ENCODE measurements around the gene HPN.

HPN gene

DNA sequence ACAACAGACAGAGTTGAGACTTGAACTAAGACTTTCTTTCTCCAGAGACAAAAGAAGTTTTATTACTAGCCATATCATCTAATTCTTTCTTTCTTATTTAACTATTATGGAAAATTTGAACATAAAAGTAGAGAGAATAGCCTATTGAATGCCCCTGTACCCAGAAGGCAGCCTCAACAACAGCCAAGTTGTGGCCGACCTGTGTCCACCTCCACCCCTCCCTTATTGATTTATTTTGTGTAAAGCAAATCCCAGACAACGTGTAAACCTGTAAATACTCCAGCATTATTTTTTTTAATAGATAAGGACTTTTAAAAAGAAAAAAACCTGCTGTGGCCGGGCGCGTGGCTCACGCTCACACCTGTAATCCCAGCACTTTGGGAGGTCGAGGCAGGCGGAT, 48.0 kb downstream of the HPN start:
- H3K9ac ChIP-seq (ENCODE audit: low read length), result no peak overlapping the region
- no peaks in the 10 kb centered on the region for H3K9me3 ChIP-seq (ENCODE audit: control insufficient read depth, insufficient read depth, low read depth, low read length)
- H3K4me3 ChIP-seq (ENCODE audit: low read depth, low read length), result no peak overlapping the region
- H3K36me3 ChIP-seq (ENCODE audit: control insufficient read depth, insufficient read depth, low read length), result no peaks in the 10 kb centered on the region
- H3K27ac ChIP-seq (ENCODE audit: low read depth, low read length), result no peak overlapping the region
- H3K4me1 ChIP-seq (ENCODE audit: control insufficient read depth, insufficient read depth, low read length), result peaks cover 25% of the 10 kb centered on the region
- H3K27me3 ChIP-seq (ENCODE audit: control insufficient read depth, insufficient read depth, low read length), result no peaks in the 10 kb centered on the region

GRCh38 chr19:35090160-35090505, 48.6 kb downstream of the HPN start:
- Histone ChIP-seq H3K27me3 (ENCODE audit: control insufficient read depth, insufficient read depth, low read length) (no peaks in the 10 kb centered on the region), H3K9ac (ENCODE audit: low read length) (peak overlapping the region; percentile 25), H3K27ac (ENCODE audit: low read depth, low read length) (no peak overlapping the region)

GRCh38 chr19:35090506-35091214, 49.1 kb downstream of the HPN start:
- Histone ChIP-seq H3K27ac (ENCODE audit: low read depth, low read length) (no peak overlapping the region), H3K4me3 (ENCODE audit: low read depth, low read length) (peak overlapping the region; percentile 43; the same call in 1 of the 2 replicates), H3K4me1 (ENCODE audit: control insufficient read depth, insufficient read depth, low read length) (peaks cover 24% of the 10 kb centered on the region), H3K27me3 (ENCODE audit: control insufficient read depth, insufficient read depth, low read length) (no peaks in the 10 kb centered on the region), H3K9ac (ENCODE audit: low read length) (peak overlapping the region; percentile 61), H3K9me3 (ENCODE audit: control insufficient read depth, insufficient read depth, low read depth, low read length) (no peaks in the 10 kb centered on the region), H3K36me3 (ENCODE audit: control insufficient read depth, insufficient read depth, low read length) (no peaks in the 10 kb centered on the region)

More at GRCh38 chr19:35090160-35090505, 48.6 kb downstream of the HPN start:
- H3K4me3 ChIP-seq (ENCODE audit: low read depth, low read length), result no peak overlapping the region
- H3K4me1 ChIP-seq (ENCODE audit: control insufficient read depth, insufficient read depth, low read length), result peaks cover 24% of the 10 kb centered on the region
- no peaks in the 10 kb centered on the region for H3K36me3 ChIP-seq (ENCODE audit: control insufficient read depth, insufficient read depth, low read length)
- H3K9me3 ChIP-seq (ENCODE audit: control insufficient read depth, insufficient read depth, low read depth, low read length), result no peaks in the 10 kb centered on the region

DNA sequence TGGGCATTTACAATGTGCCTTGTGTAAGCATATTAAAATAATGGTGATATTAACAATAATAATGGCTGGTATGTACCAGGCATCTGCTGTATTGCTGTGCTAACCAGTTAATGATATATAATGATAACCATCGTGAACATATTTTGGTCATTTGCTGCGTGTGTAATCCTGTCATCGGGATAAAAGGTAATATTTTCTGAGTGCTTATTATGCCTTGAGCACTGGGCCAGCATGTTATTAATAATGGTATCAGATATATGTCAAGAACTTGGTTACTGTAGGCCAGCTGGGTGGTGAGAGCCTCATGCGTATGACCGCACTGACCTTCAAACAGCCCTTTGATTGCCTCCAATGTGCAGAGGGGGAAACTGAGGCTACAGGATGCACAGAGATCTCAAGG, 51.9 kb downstream of the HPN start:
- Histone ChIP-seq H3K9ac (ENCODE audit: low read length) (no peak overlapping the region), H3K27me3 (ENCODE audit: control insufficient read depth, insufficient read depth, low read length) (no peaks in the 10 kb centered on the region), H3K27ac (ENCODE audit: low read depth, low read length) (no peak overlapping the region), H3K4me1 (ENCODE audit: control insufficient read depth, insufficient read depth, low read length) (peaks cover 23% of the 10 kb centered on the region), H3K9me3 (ENCODE audit: control insufficient read depth, insufficient read depth, low read depth, low read length) (no peaks in the 10 kb centered on the region), H3K36me3 (ENCODE audit: control insufficient read depth, insufficient read depth, low read length) (no peaks in the 10 kb centered on the region), H3K4me3 (ENCODE audit: low read depth, low read length) (no peak overlapping the region)

DNA sequence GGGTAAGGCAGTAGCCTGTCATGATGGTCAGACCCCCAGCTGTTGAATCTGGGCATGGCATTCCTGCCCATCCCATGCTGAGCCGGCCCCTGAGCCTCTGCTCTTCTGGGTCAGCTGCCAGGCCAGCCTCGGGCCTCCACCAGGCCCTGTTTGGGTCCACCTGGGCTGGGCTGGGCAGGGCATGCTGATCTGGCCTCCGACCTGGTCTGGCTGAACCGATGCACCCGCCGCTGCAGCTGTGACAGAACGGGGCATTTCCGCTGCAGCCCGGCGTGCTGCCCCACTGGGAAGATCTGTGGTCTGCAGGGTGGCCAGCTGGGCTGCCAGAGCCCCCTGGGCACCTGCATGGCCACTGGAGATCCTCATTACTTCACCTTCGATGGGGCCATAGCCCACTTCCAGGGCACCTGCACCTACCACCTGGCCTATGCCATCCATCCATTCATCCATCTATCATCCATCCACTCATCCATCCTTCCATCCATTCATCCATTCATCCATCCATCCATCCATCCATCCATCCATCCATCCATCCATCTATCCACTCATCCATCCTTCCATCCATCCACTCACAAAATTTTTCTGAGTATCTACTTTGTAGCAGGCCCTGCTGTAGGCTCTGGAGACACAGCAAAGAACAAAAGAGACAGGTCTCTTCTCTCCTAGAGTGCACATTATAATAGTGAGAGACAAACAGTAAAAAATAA, 52.6 kb downstream of the HPN start:
- Histone ChIP-seq H3K27me3 (ENCODE audit: control insufficient read depth, insufficient read depth, low read length) (no peaks in the 10 kb centered on the region), H3K9ac (ENCODE audit: low read length) (no peak overlapping the region), H3K9me3 (ENCODE audit: control insufficient read depth, insufficient read depth, low read depth, low read length) (no peaks in the 10 kb centered on the region), H3K27ac (ENCODE audit: low read depth, low read length) (no peak overlapping the region), H3K36me3 (ENCODE audit: control insufficient read depth, insufficient read depth, low read length) (no peaks in the 10 kb centered on the region), H3K4me3 (ENCODE audit: low read depth, low read length) (no peak overlapping the region), H3K4me1 (ENCODE audit: control insufficient read depth, insufficient read depth, low read length) (peaks cover 19% of the 10 kb centered on the region)

- H3K9me3 ChIP-seq (ENCODE audit: control insufficient read depth, insufficient read depth, low read depth, low read length), result no peaks in the 10 kb centered on the region
- H3K9ac ChIP-seq (ENCODE audit: low read length), result no peak overlapping the region
- H3K4me3 ChIP-seq (ENCODE audit: low read depth, low read length), result no peak overlapping the region
- no peaks in the 10 kb centered on the region for H3K36me3 ChIP-seq (ENCODE audit: control insufficient read depth, insufficient read depth, low read length)
- peaks cover 15% of the 10 kb centered on the region for H3K4me1 ChIP-seq (ENCODE audit: control insufficient read depth, insufficient read depth, low read length)
- H3K27me3 ChIP-seq (ENCODE audit: control insufficient read depth, insufficient read depth, low read length), result no peaks in the 10 kb centered on the region
- H3K27ac ChIP-seq (ENCODE audit: low read depth, low read length), result no peak overlapping the region
Observed at GRCh38 chr19:35094656-35095055, 53.1 kb downstream of the HPN start.

DNA sequence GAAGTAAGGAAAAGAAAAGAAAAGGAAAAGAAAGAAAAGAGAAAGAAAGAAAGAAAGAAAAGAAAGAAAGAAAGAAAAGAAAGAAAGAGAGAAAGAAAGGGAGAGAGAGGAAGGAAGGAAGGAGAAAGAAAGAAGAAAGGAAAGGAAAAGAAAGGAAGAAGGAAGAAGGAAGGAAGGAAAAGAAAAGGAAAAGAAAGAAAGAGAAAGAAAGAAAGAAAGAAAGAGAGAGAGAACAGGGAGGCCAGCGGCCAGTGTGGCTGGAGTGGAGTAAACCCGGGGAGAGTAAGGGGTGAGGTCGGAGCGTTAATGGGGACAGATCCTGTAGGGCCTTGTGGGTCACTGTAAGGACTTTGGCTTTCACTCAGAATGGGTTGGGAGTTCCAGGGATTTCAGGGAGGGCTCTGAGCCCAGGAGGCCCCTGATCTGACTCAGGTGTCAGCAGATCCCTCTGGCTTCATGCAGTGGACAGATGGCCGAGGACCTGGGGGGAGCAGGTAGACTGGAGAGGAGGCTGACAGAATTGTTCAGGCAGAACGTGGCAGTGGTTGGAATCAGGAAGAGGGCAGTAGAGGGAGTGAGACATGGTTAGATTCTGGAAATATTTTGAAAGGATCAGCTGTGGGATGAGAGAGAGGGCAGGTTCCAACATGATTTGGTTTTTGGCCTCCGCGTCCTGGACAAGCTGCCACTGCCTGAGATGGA, 54.3 kb downstream of the HPN start:
- H3K4me3 ChIP-seq (ENCODE audit: low read depth, low read length), result no peak overlapping the region
- H3K27me3 ChIP-seq (ENCODE audit: control insufficient read depth, insufficient read depth, low read length), result no peaks in the 10 kb centered on the region
- H3K9ac ChIP-seq (ENCODE audit: low read length), result no peak overlapping the region
- no peak overlapping the region for H3K27ac ChIP-seq (ENCODE audit: low read depth, low read length)
- no peaks in the 10 kb centered on the region for H3K36me3 ChIP-seq (ENCODE audit: control insufficient read depth, insufficient read depth, low read length)
- peaks cover 8% of the 10 kb centered on the region for H3K4me1 ChIP-seq (ENCODE audit: control insufficient read depth, insufficient read depth, low read length)
- no peaks in the 10 kb centered on the region for H3K9me3 ChIP-seq (ENCODE audit: control insufficient read depth, insufficient read depth, low read depth, low read length)

GRCh38 chr19:35098413-35099049, 57.0 kb downstream of the HPN start:
- H3K4me1 ChIP-seq (ENCODE audit: control insufficient read depth, insufficient read depth, low read length), result peaks cover 5% of the 10 kb centered on the region; the same call in 1 of the 2 replicates
- H3K4me3 ChIP-seq (ENCODE audit: low read depth, low read length), result no peak overlapping the region
- no peak overlapping the region for H3K9ac ChIP-seq (ENCODE audit: low read length)
- H3K36me3 ChIP-seq (ENCODE audit: control insufficient read depth, insufficient read depth, low read length), result no peaks in the 10 kb centered on the region
- H3K27ac ChIP-seq (ENCODE audit: low read depth, low read length), result no peak overlapping the region
- H3K27me3 ChIP-seq (ENCODE audit: control insufficient read depth, insufficient read depth, low read length), result no peaks in the 10 kb centered on the region
- no peaks in the 10 kb centered on the region for H3K9me3 ChIP-seq (ENCODE audit: control insufficient read depth, insufficient read depth, low read depth, low read length)

- H3K27me3 ChIP-seq (ENCODE audit: control insufficient read depth, insufficient read depth, low read length), result no peaks in the 10 kb centered on the region
- no peak overlapping the region for H3K27ac ChIP-seq (ENCODE audit: low read depth, low read length)
- H3K4me3 ChIP-seq (ENCODE audit: low read depth, low read length), result no peak overlapping the region
- no peaks in the 10 kb centered on the region for H3K36me3 ChIP-seq (ENCODE audit: control insufficient read depth, insufficient read depth, low read length)
- H3K9ac ChIP-seq (ENCODE audit: low read length), result no peak overlapping the region
- H3K4me1 ChIP-seq (ENCODE audit: control insufficient read depth, insufficient read depth, low read length), result peaks cover 5% of the 10 kb centered on the region; the same call in 1 of the 2 replicates
- no peaks in the 10 kb centered on the region for H3K9me3 ChIP-seq (ENCODE audit: control insufficient read depth, insufficient read depth, low read depth, low read length)
Observed at GRCh38 chr19:35099155-35099896, 57.8 kb downstream of the HPN start.

GRCh38 chr19:35099897-35100275, 58.4 kb downstream of the HPN start:
- Histone ChIP-seq H3K4me3 (ENCODE audit: low read depth, low read length) (no peak overlapping the region), H3K9me3 (ENCODE audit: control insufficient read depth, insufficient read depth, low read depth, low read length) (no peaks in the 10 kb centered on the region), H3K27me3 (ENCODE audit: control insufficient read depth, insufficient read depth, low read length) (no peaks in the 10 kb centered on the region), H3K27ac (ENCODE audit: low read depth, low read length) (no peak overlapping the region), H3K36me3 (ENCODE audit: control insufficient read depth, insufficient read depth, low read length) (no peaks in the 10 kb centered on the region), H3K9ac (ENCODE audit: low read length) (no peak overlapping the region), H3K4me1 (ENCODE audit: control insufficient read depth, insufficient read depth, low read length) (peaks cover 5% of the 10 kb centered on the region; the same call in 1 of the 2 replicates)

All from HUES6 (cell line).